ENCODE data around the gene LGALS3. TPM values are rescaled to one million over a fixed set of nuclear protein-coding genes. Genes with fewer than 3 reads are reported as not detected.
A peak's percentile ranks its signal among the peaks of the same experiment; 100 is the strongest.

Gene LGALS3
- total and polyA plus RNA-seq, 8 donors: 163 to 676 (median 270) TPM

- no peaks in the 10 kb centered on the region for H3K27me3 ChIP-seq
- no peaks in the 10 kb centered on the region for H3K4me1 ChIP-seq
- no peak overlapping the region for H3K4me3 ChIP-seq
- DNase-seq: no peak
- H3K36me3 ChIP-seq: no peaks in the 10 kb centered on the region
- intact Hi-C loops (cut with DNase I; ENCODE audit: low total_unique reads): loop anchor here (5.0 kb wide), 1 partner anchor 66 kb away; no protein-coding TSS in a partner anchor
- WGBS, 5 donors: 74 to 86% (median 82%) methylated on average over 3 of the region's 3 CpGs
- H3K9me3 ChIP-seq: no peaks in the 10 kb centered on the region
- H3K27ac ChIP-seq: no peak overlapping the region
- TF ChIP-seq POLR2AphosphoS5 (IDR thresholded peaks at IDR 0.05) (no peak), POLR2A (IDR thresholded peaks at IDR 0.05) (no peak)
Measured at GRCh38 chr14:55158412-55158811, 29.4 kb downstream of the LGALS3 start.

GRCh38 chr14:55160989-55161388 lies 31.9 kb downstream of the LGALS3 start:
- Histone ChIP-seq H3K27me3 (no peaks in the 10 kb centered on the region), H3K4me3 (no peak overlapping the region), H3K27ac (no peak overlapping the region), H3K4me1 (no peaks in the 10 kb centered on the region), H3K9me3 (no peaks in the 10 kb centered on the region), H3K36me3 (no peaks in the 10 kb centered on the region)
- TF ChIP-seq POLR2A (IDR thresholded peaks at IDR 0.05): no peak
- TF ChIP-seq CTCF (IDR thresholded peaks at IDR 0.05): peak in 5 of 7 experiments; percentile 32 to 78 (median 59)
- intact Hi-C loops (cut with DNase I; ENCODE audit: low total_unique reads): no loop called here
- DNase-seq: peak in 1 of 2 donors; percentile 66

GRCh38 chr14:55170526-55170925 lies 41.5 kb downstream of the LGALS3 start:
- Histone ChIP-seq H3K27ac (no peak overlapping the region), H3K27me3 (no peaks in the 10 kb centered on the region), H3K4me1 (no peaks in the 10 kb centered on the region), H3K4me3 (no peak overlapping the region), H3K36me3 (no peaks in the 10 kb centered on the region), H3K9me3 (no peaks in the 10 kb centered on the region)
- no peak for DNase-seq
- 76 to 91% (median 83%) methylated on average over 2 of the region's 2 CpGs for WGBS, 5 donors
- TF ChIP-seq CTCF (IDR thresholded peaks at IDR 0.05) (no peak), POLR2AphosphoS5 (IDR thresholded peaks at IDR 0.05) (no peak), EP300 (IDR thresholded peaks at IDR 0.05) (no peak), POLR2A (IDR thresholded peaks at IDR 0.05) (no peak)
- intact Hi-C loops (cut with DNase I; ENCODE audit: low total_unique reads): no loop called here

GRCh38 chr14:55180006-55180405 lies 51.0 kb downstream of the LGALS3 start:
- Histone ChIP-seq H3K4me3 (no peak overlapping the region), H3K9me3 (no peaks in the 10 kb centered on the region), H3K27ac (no peak overlapping the region), H3K27me3 (no peaks in the 10 kb centered on the region), H3K36me3 (peaks cover 0 to 7% (median 0%) of the 10 kb centered on the region in 4 donors), H3K4me1 (no peaks in the 10 kb centered on the region)
- TF ChIP-seq CTCF (IDR thresholded peaks at IDR 0.05) (no peak), POLR2AphosphoS5 (IDR thresholded peaks at IDR 0.05) (no peak), EP300 (IDR thresholded peaks at IDR 0.05) (no peak), POLR2A (IDR thresholded peaks at IDR 0.05) (no peak)
- intact Hi-C loops (cut with DNase I; ENCODE audit: low total_unique reads): no loop called here
- DNase-seq: no peak
- 88 to 94% (median 90%) methylated on average over 2 of the region's 2 CpGs for WGBS, 5 donors

- Histone ChIP-seq H3K9me3 (no peaks in the 10 kb centered on the region), H3K27me3 (no peaks in the 10 kb centered on the region), H3K4me1 (no peaks in the 10 kb centered on the region), H3K27ac (no peak overlapping the region), H3K36me3 (peaks cover 0 to 7% (median 0%) of the 10 kb centered on the region in 4 donors), H3K4me3 (no peak overlapping the region)
- DNase-seq: no peak
- TF ChIP-seq POLR2AphosphoS5 (IDR thresholded peaks at IDR 0.05) (no peak), CTCF (IDR thresholded peaks at IDR 0.05) (no peak), POLR2A (IDR thresholded peaks at IDR 0.05) (no peak), EP300 (IDR thresholded peaks at IDR 0.05) (no peak)
- intact Hi-C loops (cut with DNase I; ENCODE audit: low total_unique reads): no loop called here
- WGBS, 5 donors: 65 to 75% (median 70%) methylated on average over 4 of the region's 4 CpGs
Measured at GRCh38 chr14:55180434-55180833, 51.4 kb downstream of the LGALS3 start.
